Cardiac muscle cell (in vitro differentiated cells and primary cell): ENCODE results near the gene ZNF362. TPM values are rescaled to one million over a fixed set of nuclear protein-coding genes. Genes with fewer than 3 reads are reported as not detected.

Experiments
- DNase-seq, 2 donors: peaks; one replicate each; pipeline versions ENCODE4 v3.0.0 to v3.0.0-alpha.2; 2010 to 2017; ENCODE audit warnings: low read depth in 1 of 2, low spot score in 1 of 2
- H3K27ac ChIP-seq: fragments of 200-600 bp; sonication (generic); 2 replicates; pipeline ENCODE4 v1.5.1; 2016
- H3K27me3 ChIP-seq: fragments of 200-600 bp; sonication (generic); 2 replicates; pipeline ENCODE4 v1.6.0; 2016; ENCODE audit warnings: control low read depth
- H3K36me3 ChIP-seq: fragments of 200-600 bp; sonication (generic); 2 replicates; pipeline ENCODE4 v1.5.1; 2016; ENCODE audit warnings: control low read depth
- H3K4me1 ChIP-seq: fragments of 200-600 bp; sonication (generic); 2 replicates; pipeline ENCODE4 v1.8.1; 2017; ENCODE audit warnings: low read depth, mild to moderate bottlenecking, mixed run types
- H3K4me3 ChIP-seq: fragments of 200-600 bp; sonication (generic); 2 replicates; pipeline ENCODE4 v1.5.1; 2016; ENCODE audit warnings: mild to moderate bottlenecking
- H3K9me3 ChIP-seq: fragments of 200-600 bp; sonication (generic); 2 replicates; pipeline ENCODE4 v1.5.1; 2017; ENCODE audit warnings: low read depth, mild to moderate bottlenecking, control low read depth
- CTCF ChIP-seq: IDR thresholded peaks from 2 replicates; pipeline ENCODE4 v1.5.1; 2012; ENCODE audit warnings: low read depth, mild to moderate bottlenecking, low read length
- polyA plus RNA-seq: library from polyadenylated mRNA; unstranded; fragments of >200 nt; fragmentation: Nextera tagmentation; extraction: Ambion mirVana; gene quantifications from 2 replicates; pipeline ENCODE4 v1.2.1, GENCODE V29; 2016
- total RNA-seq: library from RNA; depleted of rRNA; stranded (reverse); fragments of >200 nt; gene quantifications from 2 replicates; pipeline ENCODE4 v1.2.3, GENCODE V29; 2016

ZNF362 gene
- total and polyA plus RNA-seq, 2 experiments from 2014 or later = 57.9 to 77.5 TPM

- H3K4me1 ChIP-seq = peaks cover 56% of the 10 kb centered on the region
- DNase-seq = peak; percentile 28 to 97
- peak overlapping the region; percentile 88 for H3K27ac ChIP-seq
- no peaks in the 10 kb centered on the region for H3K36me3 ChIP-seq
- H3K9me3 ChIP-seq = no peaks in the 10 kb centered on the region
- H3K27me3 ChIP-seq = no peaks in the 10 kb centered on the region
- H3K4me3 ChIP-seq = no peak overlapping the region
- TF ChIP-seq CTCF = no peak
Observed at GRCh38 chr1:33338440-33339211, 82.3 kb downstream of the ZNF362 start.

- Histone ChIP-seq H3K27ac (peak overlapping the region; percentile 88), H3K4me1 (peaks cover 64% of the 10 kb centered on the region), H3K36me3 (no peaks in the 10 kb centered on the region), H3K9me3 (no peaks in the 10 kb centered on the region), H3K27me3 (no peaks in the 10 kb centered on the region), H3K4me3 (no peak overlapping the region)
- peak in 1 of 2 donors; percentile 52 for DNase-seq
- peak; percentile 38 for TF ChIP-seq CTCF
Observed at GRCh38 chr1:33339413-33339812, 83.1 kb downstream of the ZNF362 start.

- Histone ChIP-seq H3K4me1 (peaks cover 64% of the 10 kb centered on the region), H3K4me3 (no peak overlapping the region)
- no peak for DNase-seq
Observed at GRCh38 chr1:33341190-33341589, 84.9 kb downstream of the ZNF362 start.

GRCh38 chr1:33342041-33342723 is 85.9 kb downstream of the ZNF362 start:
- Histone ChIP-seq H3K36me3 (no peaks in the 10 kb centered on the region), H3K4me3 (no peak overlapping the region), H3K4me1 (peaks cover 73% of the 10 kb centered on the region), H3K9me3 (no peaks in the 10 kb centered on the region), H3K27me3 (no peaks in the 10 kb centered on the region), H3K27ac (peak overlapping the region; percentile 11)
- DNase-seq = peak in 1 of 2 donors; percentile 98
- no peak for TF ChIP-seq CTCF

More at GRCh38 chr1:33341190-33341589, 84.9 kb downstream of the ZNF362 start:
- no peaks in the 10 kb centered on the region for H3K9me3 ChIP-seq
- peak overlapping the region; percentile 11 for H3K27ac ChIP-seq
- H3K36me3 ChIP-seq = no peaks in the 10 kb centered on the region
- no peaks in the 10 kb centered on the region for H3K27me3 ChIP-seq
- no peak for TF ChIP-seq CTCF

- Histone ChIP-seq H3K4me1 (peaks cover 76% of the 10 kb centered on the region), H3K27me3 (no peaks in the 10 kb centered on the region), H3K4me3 (no peak overlapping the region), H3K36me3 (no peaks in the 10 kb centered on the region), H3K27ac (peak overlapping the region; percentile 59), H3K9me3 (no peaks in the 10 kb centered on the region)
- DNase-seq = peak in 1 of 2 donors; percentile 87
- no peak for TF ChIP-seq CTCF
Observed at GRCh38 chr1:33343539-33343938, 87.2 kb downstream of the ZNF362 start.
